GM19351 (cell line): ENCODE results near the gene CRYGN.

Experiments
- ATAC-seq: cut with Tn5 transposase; IDR thresholded peaks from one replicate; pipeline ENCODE4 v1.9.1; 2021; ENCODE audit warnings: mild to moderate bottlenecking, moderate library complexity; ENCODE audit not compliant: unreplicated experiment

Gene CRYGN

GRCh38 chr7:151440799-151441445 is 981 bp upstream of the CRYGN start:
- no peak for ATAC-seq

GRCh38 chr7:151438864-151439601 is 908 bp downstream of the CRYGN start:
- ATAC-seq, result no peak

DNA sequence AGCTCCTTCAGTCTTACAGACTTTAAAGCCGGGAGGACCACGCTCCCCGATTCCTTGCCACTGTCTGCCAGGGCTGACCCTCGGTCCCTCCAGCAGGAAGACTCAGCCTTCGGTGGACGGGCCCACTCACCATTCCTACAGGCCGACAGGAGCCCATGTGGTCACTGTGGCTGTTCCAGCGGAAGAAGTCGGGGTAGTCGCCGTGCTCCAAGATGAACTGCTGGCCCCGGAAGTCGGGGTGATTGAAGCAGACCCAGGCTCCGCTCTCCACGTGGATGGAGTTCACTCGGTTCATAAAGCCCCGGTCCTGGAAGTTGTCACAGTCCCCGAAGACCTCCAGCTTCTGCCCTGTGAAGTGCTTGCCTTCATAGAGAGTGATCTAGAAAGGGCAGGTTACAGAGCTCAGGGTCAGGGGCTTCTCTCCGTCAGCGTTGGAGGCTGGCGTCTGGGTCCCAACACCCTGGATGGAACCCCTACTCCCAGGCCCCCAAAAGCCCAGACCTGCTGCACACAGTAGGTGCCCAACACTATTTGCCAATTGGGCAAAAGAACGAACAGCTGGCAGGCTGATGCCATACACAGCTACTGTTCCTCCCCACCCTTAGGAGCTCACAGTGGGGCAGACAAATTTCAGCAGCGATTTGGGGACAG is 1.9 kb downstream of the CRYGN start:
- ATAC-seq, result no peak

- no peak for ATAC-seq
Measured at GRCh38 chr7:151437159-151437553, 2.8 kb downstream of the CRYGN start.

DNA sequence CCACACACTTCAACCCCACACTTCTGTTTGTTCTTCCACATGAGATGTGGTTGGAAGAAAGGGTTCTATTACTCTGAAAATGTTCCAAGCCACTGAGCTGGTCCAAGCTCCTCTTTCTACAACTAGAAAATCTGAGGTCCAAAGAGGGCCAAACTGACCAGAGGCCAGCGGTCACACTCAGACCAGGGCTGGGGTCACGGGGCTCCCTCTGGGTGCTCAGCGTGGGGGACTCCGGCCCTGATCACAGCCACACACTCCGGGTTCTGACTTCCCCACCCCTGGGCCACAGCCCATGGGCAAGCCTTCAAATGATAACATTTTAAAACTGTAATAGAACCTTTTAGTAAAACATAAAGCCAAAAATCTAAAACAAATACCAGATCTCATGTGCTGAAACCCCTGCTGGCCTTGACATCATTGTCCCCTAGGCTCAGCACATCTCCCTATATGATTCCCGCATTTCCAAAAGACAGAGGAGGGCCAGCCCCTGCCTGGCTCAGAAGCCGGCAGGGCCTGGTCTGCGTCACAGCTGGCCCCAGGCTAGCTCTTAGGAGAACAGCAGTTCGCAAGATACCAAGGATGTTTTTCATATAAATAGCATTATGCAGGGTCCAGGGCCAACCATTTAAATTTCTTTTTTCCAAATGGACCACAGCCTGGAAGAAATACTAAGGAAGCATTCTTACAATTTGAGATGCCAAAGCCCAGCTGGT is 3.3 kb downstream of the CRYGN start:
- ATAC-seq, result no peak

- ATAC-seq, result no peak
Measured at GRCh38 chr7:151435971-151436370, 4.0 kb downstream of the CRYGN start.

DNA sequence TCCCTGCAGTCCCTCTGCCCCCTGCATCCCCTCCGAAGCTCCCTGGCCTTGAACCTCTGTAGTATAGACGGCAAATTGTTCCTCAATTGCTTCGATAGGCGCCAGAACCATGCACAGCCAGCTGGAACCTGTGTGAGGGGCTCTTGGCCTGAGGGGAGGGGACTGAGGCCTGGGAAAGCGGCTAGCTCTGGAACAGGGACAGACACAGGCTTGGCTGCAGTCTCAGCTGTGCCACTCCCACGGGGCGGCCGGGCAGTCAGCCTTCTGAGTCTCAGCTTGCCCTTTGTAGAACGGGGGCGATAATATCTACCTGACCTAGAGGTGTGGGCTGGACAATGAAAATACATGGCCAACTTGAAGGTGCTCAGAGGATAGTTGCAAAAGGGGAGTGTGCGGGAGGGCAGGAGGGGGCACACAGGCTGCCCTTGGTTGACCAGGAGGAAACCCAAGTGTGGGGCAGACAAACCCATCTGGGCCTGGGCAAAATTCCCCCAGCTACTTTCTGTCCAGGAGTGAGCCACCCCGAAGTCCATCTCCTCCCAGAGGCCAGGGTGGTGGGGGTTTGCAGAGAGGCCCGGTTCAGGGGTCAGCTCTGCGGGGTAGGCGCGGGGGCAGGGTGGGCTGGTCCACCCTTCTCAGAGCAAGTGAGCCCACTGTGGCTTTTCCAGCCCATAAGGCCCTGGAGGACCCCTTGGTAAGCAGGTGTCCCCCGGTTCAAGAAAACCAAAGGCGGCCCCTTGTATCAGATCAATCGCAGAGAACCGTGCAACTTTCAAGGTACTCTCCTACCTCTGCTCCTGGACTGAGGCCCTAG is 4.6 kb downstream of the CRYGN start:
- no peak for ATAC-seq

GRCh38 chr7:151434549-151434948 is 5.4 kb downstream of the CRYGN start:
- ATAC-seq, result no peak

DNA sequence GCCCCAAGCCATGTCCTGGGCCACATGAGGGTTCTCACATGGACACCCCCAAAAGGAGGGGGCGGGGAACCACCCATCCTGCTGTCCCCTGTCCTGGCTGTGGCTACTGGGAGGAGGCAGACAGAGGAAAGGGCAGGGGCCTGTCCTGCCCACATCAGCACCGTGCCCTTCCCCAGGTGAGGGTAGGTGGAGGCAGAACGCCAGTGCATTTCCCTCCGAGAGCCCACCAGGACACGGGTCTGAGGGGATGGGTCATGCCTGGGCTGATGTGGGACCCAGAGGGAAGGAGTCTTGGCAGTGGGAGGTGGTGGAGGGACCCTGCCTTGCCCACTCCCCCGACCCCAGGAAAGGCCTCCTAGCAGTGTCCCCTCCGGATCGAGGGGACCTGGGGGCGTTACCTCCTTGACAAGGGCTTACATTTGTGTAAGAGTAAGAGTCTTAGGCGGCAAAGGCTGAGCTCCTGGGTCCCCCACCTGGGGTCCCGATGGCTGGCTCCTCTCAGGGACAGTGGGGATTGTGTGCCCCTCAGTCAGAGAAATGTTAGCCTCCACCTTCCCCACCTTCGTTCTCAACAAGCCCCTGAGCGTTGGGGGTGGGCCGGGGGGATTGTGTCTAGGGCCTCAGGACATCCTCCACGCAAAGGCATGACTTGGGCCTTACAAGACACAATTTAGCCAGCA is 6.1 kb downstream of the CRYGN start:
- ATAC-seq, result no peak

GRCh38 chr7:151432658-151433521 is 7.1 kb downstream of the CRYGN start:
- ATAC-seq, result peak; percentile 72

DNA sequence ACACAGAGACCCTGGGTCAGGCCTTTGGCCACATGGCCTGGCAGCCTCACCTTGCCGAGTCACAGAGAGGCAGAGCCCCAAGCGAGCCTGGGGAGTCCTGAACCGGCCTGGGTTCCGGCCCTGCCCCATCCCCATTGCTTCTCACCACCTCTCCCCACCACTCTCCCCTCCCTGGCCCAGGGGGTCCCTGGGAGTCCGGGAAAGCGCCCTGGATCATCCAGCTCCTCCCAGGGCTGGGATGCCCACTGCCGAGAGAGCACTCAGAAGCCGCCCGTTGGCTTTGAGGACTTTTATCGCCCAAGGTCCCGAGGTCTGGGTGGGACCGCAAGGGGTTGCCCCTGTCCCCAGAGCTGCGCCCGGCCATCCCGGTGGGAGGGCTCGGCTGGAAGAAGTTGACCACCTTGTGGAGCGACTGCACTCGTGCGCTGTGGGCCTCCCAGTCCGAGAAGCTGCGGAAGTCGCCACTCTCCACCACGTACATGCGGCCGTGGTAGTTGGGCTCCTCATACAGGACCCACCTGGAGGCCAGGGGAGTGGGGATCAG is 8.1 kb downstream of the CRYGN start:
- no peak for ATAC-seq

- no peak for ATAC-seq
Measured at GRCh38 chr7:151431281-151431767, 8.6 kb downstream of the CRYGN start.

GRCh38 chr7:151430391-151431205 is 9.3 kb downstream of the CRYGN start:
- ATAC-seq, result no peak

GRCh38 chr7:151429560-151430331 is 10.2 kb downstream of the CRYGN start:
- ATAC-seq, result peak; percentile 66

GRCh38 chr7:151429237-151429559 is 10.7 kb downstream of the CRYGN start:
- ATAC-seq, result no peak

DNA sequence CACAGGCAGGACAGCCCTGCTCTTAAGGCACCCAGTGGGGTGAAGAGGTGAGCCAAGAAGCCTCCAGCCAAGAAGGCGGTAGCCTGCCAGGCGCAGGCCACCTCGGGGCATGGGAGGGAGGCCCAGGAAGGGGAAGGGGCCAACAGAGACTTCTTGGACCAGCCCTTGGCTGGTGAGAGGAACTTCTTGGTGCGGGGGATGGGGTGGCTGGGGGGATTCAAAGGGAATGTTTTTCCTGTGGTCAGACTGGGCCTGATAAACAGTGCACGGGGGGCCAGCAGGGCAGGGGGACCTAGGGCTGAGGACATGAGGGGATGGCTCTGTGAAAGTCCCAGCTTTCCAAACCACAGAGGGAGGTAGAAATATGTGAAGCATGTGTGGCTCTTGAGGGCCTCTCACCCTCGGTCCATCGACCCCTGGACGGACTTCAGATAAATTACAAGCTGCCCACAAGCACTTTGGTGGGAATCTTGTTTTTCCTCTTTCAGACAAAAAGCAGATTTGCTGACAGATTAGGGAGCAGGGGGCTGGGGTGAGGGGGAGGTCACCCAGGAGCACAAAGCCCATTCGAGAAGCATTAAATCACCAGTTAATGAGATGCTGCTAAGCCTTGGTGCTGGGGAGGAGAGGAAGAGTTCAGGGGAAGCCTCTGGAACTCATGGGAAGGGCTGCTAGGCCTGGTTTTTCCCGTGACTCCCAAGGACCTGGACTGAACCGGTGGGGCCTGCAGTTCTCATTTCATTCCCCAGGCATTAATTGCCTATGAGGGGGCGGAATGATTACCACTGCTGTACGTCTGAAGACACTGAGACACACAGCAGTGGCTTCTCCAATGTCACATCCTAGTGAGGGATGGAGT is 11.3 kb downstream of the CRYGN start:
- no peak for ATAC-seq
